ENCODE data around the gene INHA.

GRCh38 chr2:219593154-219593553 is 21.0 kb downstream of the INHA start:
- no peak for TF ChIP-seq RAD21 (IDR thresholded peaks at IDR 0.05; ENCODE audit: low read depth)
- no peak for TF ChIP-seq TCF7L2 (IDR thresholded peaks at IDR 0.05; ENCODE audit: borderline replicate concordance, extremely low read depth, insufficient read depth, insufficient read length)
- no peak for TF ChIP-seq CTCF (IDR thresholded peaks at IDR 0.05 in 2 of 3, conservative IDR thresholded peaks at IDR 0.05 in 1 of 3; ENCODE audit: borderline replicate concordance in 1 of 3, insufficient read depth in 1 of 3, low read depth in 2 of 3, low read length in 2 of 3)
- no peak for TF ChIP-seq POLR2AphosphoS5 (IDR thresholded peaks at IDR 0.05; ENCODE audit: low read depth, low read length)
- TF ChIP-seq ZNF274 (IDR thresholded peaks at IDR 0.05; ENCODE audit: low read depth, low read length), result no peak

Measured in HCT116 (cell line).